ENCODE data around the gene RTEL1. TPM values are rescaled to one million over a fixed set of nuclear protein-coding genes. Genes with fewer than 3 reads are reported as not detected.

The RTEL1 gene
- total RNA-seq, 1 donor from 2014 or later: 17.6 TPM

DNA sequence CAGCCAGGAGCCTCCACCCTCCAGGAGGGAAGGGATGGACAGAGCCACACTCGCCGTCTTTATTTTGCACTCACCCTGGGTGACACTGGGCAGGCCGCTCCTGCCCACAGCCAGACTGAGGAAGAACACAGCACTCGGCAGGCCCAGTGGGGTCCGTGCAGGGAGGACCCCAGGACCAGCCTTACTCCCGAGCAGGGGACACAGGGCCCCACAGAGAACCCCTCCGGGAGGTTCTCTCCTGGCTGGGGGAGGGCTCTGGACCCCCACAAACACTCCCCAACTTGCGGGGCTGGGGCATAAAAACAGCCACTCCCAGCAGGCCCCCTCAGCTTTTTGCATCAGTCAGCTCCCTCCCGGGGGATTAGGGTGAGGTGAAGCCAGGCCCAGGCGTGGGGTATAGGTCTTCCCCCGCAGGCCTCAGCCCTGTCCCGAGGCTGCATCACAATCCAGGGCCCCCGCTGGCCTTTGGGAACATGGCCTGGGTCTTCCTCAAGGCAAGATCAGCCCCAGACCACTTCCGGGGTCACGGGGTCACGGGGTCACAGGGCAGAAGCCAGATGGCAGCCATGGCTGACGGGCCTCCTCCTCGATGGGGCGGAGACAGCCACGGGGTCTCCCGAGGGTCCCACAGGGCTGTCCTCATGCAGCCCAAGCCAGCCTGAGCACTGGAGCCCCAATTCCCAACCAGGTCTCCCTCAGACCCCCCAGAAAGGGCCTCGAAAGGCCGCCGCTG is 41.5 kb downstream of the RTEL1 start:
- no peak for DNase-seq (ENCODE audit: low spot score)

- DNase-seq (ENCODE audit: low spot score): no peak
These were observed 42.3 kb downstream of the RTEL1 start for GRCh38 chr20:63700199-63701050.

- DNase-seq (ENCODE audit: low spot score): no peak
These were observed 42.9 kb downstream of the RTEL1 start for GRCh38 chr20:63701051-63701328.

- DNase-seq (ENCODE audit: low spot score): no peak
These were observed 43.4 kb downstream of the RTEL1 start for GRCh38 chr20:63701329-63702035.

- DNase-seq (ENCODE audit: low spot score): no peak
These were observed 44.0 kb downstream of the RTEL1 start for GRCh38 chr20:63702036-63702665.

DNA sequence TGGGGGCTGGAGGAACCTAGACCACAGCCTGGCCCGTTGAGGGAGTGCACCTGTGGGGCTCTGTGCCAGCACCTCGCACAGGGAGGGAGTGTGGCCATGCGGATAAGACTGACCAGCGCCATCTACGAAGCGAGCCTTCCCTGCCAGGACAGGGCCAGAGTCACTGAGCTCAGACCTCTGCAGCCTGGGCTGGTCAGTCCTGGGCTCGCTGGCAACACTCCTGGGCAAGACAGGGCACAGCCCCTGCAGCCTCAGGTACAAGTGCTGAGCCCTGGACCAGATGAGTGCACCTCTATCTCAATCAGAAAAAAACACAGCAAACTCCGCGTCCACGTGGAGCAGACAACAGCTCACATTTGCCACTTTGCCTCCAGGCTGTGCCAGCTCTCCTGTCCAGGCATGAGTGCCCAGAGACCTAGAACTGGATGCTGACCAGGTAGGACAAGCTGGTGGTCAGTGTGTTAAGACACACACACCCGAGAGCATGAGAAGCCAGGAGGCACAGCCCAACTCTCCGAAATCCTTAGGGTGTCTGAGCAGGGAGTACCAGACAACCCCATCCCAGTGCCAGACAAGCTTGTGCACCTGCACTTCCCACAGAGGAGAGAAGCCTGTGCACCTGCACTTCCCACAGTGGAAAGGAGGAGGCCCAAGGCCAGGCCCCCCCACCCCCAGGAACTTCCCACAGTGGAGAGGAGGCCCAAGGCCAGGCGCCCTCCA is 44.8 kb downstream of the RTEL1 start:
- no peak for DNase-seq (ENCODE audit: low spot score)

DNA sequence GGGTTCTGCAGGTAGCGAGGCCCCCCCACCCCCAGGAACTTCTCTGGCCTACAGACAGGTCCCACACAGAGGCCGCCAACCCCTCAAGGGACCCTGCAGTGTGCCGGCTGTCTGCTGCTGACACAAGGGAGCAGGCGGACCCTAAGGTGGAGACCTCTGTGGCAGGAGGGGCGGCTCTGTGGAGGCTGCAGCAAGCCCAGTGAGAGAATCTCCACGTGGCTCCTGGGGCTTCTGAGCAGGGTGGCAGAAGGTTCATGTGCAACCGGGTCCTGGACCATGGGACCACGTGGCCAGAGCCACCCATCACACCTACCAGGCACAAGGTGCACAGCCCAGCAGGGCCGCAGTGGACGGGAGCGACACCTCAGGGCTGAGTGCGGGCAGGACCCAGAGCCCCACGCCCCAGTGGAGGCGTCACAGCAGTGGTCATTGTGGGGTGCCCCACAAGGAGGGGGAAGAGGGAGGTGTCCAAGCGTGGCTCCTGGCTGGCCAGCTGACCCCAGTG is 45.4 kb downstream of the RTEL1 start:
- DNase-seq (ENCODE audit: low spot score): no peak

DNA sequence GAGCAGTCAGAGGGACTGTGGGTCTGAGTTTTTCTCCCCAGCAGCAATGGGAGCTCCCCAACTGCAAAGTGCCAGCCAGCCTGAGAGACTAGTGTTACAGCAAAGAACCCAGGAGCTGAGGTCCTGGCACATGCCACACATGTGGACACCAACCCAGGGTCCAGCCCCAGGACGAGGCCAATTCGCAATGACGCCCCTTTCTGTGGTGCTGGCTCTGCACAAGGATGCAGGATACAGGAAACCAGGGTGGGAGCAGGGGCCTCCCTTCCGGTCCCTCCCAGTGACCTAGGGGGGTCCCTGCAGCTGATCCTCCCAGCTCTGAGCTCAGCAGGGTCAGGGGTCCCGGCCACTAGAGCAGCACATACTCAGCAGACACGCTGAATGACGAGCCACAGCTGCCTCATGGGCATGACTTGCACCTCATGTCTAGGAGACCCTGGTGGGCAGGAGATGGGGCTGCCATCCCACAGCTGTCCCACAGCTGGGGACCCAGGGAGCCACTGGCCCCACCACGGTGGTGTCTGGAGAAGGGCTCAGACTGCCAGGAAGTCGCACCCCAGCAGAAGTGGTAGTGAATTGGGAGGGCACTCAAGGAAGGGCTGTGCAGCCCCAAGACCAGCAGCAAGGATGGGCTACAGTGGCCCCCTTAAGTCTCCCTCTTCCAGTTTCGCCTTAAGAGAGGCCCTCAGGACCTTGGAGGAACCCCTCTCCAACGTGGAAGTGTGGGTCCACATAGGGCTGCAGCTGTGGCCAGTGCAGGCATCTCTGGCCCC is 46.0 kb downstream of the RTEL1 start:
- DNase-seq (ENCODE audit: low spot score): no peak

DNA sequence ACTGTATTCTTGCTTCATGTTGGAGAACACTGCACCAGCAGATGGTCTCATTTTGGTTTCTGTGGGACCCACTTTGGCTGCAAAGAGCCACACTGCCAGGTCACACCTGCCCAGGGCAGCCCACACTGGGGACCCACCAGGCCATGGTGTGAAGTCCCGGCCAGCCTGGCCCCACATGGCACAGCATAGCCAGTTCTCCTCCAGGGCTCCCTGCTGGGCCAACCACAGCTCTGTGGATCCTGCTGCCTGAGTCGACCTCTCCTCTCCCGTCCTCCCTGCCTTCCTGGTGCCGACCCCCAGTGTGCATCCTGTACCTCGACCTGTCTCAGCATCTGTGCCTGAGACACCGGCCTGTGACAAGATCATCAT is 46.6 kb downstream of the RTEL1 start:
- DNase-seq (ENCODE audit: low spot score): no peak

GRCh38 chr20:63705232-63706026 is 47.3 kb downstream of the RTEL1 start:
- DNase-seq (ENCODE audit: low spot score): no peak

DNA sequence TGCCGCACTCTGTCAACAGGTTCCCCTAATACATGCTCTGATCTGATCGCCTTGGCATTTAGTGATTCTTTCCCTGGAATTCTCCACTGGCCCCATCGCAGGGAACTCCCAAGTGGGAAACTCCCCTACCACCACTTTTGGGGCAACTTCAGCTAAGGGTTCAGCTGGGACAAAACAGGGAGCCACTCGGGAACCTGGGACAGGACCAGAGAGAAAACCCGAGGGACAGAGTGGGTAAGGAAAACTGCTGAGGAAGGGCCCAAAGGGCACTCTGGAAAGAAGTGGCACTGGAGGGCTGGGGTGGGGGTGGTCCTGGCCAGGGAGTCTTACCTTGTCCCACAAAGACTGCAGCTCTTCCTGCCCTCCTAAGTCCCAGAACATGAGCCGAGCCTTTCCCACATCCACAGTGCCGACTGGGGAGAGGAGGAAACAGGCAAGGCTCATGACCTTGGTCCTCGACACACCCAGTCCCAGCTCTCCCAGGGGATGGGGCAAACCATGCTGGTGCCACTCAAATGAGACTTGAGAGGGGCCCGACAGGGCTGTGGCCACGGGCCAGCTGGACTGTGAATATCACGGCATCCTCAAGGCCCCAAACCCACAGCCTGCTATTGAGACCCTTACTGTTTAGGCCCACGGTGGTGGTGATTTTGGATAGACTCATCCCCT is 48.0 kb downstream of the RTEL1 start:
- DNase-seq (ENCODE audit: low spot score): no peak

GRCh38 chr20:63706852-63707557 is 48.9 kb downstream of the RTEL1 start:
- no peak for DNase-seq (ENCODE audit: low spot score)

DNA sequence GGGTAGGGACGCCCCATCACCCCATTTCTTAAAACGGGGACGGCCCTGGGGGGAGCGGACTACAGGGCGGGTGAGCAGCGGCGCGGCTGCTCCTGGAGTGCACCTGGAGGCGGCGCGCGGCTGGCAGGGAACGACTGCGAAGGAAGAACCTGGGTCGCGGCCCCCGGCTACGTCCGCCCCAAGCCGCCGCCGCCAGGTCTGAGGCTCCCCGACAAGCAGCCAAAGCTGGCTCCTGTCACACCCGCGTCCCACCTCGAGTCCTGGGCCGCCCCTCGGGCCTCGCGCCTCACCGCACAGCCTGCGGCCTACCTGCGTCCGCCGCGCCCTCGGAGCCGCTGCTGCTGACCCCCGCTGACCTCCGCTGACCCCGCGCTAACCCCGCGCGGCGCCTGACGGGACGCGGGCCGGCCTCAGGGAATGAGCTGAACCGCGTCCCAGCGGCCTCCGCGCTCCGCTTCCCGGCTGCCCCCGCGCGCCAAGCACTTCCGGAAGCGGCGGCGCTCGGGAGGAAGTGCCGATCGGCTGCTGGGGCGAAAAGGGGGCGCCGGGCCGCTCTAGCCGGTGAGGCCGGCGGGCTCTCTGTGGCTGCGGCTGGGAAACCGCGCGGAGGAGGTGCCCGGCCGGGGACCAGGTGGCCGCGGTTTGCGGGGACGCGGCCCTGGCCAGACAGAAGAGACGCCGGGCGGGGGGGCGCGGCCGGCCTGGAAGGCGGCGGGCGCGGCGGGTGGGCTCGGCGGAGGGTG is 49.6 kb downstream of the RTEL1 start, which contains the start of the genes ARFRP1 and ZGPAT:
TSS of gene ARFRP1 (minus strand) at position 419 of the 743 bp plus-strand sequence. CDS start 885 bp downstream, outside the sequence.
TSS of gene ZGPAT (plus strand) at position 482 of the 743 bp plus-strand sequence. CDS start 542 bp downstream, outside the sequence.
- peak; percentile 90 for DNase-seq (ENCODE audit: low spot score)

- no peak for DNase-seq (ENCODE audit: low spot score)
These were observed 50.4 kb downstream of the RTEL1 start for GRCh38 chr20:63708301-63709148.

- no peak for DNase-seq (ENCODE audit: low spot score)
These were observed 51.0 kb downstream of the RTEL1 start for GRCh38 chr20:63709149-63709527.

GRCh38 chr20:63711085-63711645 is 53.1 kb downstream of the RTEL1 start:
- DNase-seq (ENCODE audit: low spot score): no peak

Measured in umbilical cord (tissue), 2 donors.